ENCODE measurements around the gene TAS2R7.
"Not testable (repeated sequence)": the region's sequence is repeated elsewhere in the genome, so short reads cannot be mapped to it uniquely, and the experiment has no call there.

Gene TAS2R7

GRCh38 chr12:10801741-10802140 lies 686 bp downstream of the TAS2R7 start:
- in situ Hi-C loops (cut with HindIII; ENCODE audit: low sequenced_read_pairs) = no loop called here
- H3K4me3 ChIP-seq (ENCODE audit: low read depth, low read length) = no peak overlapping the region
- DNase-seq (ENCODE audit: low read depth, low spot score) = no peak
- TF ChIP-seq CTCF (IDR thresholded peaks at IDR 0.05; ENCODE audit: low read depth, low read length) = no peak

- DNase-seq (ENCODE audit: low read depth, low spot score) = no peak
- H3K4me3 ChIP-seq (ENCODE audit: low read depth, low read length) = no peak overlapping the region
- no peak for TF ChIP-seq CTCF (IDR thresholded peaks at IDR 0.05; ENCODE audit: low read depth, low read length)
- in situ Hi-C loops (cut with HindIII; ENCODE audit: low sequenced_read_pairs) = no loop called here
These were observed 8.2 kb downstream of the TAS2R7 start for GRCh38 chr12:10794222-10794621.

GRCh38 chr12:10791769-10792168 lies 10.7 kb downstream of the TAS2R7 start:
- in situ Hi-C loops (cut with HindIII; ENCODE audit: low sequenced_read_pairs); DNase-seq (ENCODE audit: low read depth, low spot score); H3K4me3 ChIP-seq (ENCODE audit: low read depth, low read length): not testable (repeated sequence)

- DNase-seq (ENCODE audit: low read depth, low spot score) = no peak
- in situ Hi-C loops (cut with HindIII; ENCODE audit: low sequenced_read_pairs) = no loop called here
- H3K4me3 ChIP-seq (ENCODE audit: low read depth, low read length) = no peak overlapping the region
- TF ChIP-seq CTCF (IDR thresholded peaks at IDR 0.05; ENCODE audit: low read depth, low read length) = no peak
These were observed 19.2 kb downstream of the TAS2R7 start for GRCh38 chr12:10783252-10783651.

- H3K4me3 ChIP-seq (ENCODE audit: low read depth, low read length) = no peak overlapping the region
- DNase-seq (ENCODE audit: low read depth, low spot score) = no peak
- TF ChIP-seq CTCF (IDR thresholded peaks at IDR 0.05; ENCODE audit: low read depth, low read length) = no peak
- in situ Hi-C loops (cut with HindIII; ENCODE audit: low sequenced_read_pairs) = no loop called here
These were observed 23.3 kb downstream of the TAS2R7 start for GRCh38 chr12:10779103-10779502.

GRCh38 chr12:10771132-10771733 lies 31.2 kb downstream of the TAS2R7 start:
- no peak overlapping the region for H3K4me3 ChIP-seq (ENCODE audit: low read depth, low read length)
- TF ChIP-seq CTCF (IDR thresholded peaks at IDR 0.05; ENCODE audit: low read depth, low read length) = peak; percentile 54
- in situ Hi-C loops (cut with HindIII; ENCODE audit: low sequenced_read_pairs) = no loop called here
- peak; percentile 48 for DNase-seq (ENCODE audit: low read depth, low spot score)

GRCh38 chr12:10759657-10760056 lies 42.8 kb downstream of the TAS2R7 start:
- TF ChIP-seq CTCF (IDR thresholded peaks at IDR 0.05; ENCODE audit: low read depth, low read length) = no peak
- in situ Hi-C loops (cut with HindIII; ENCODE audit: low sequenced_read_pairs) = no loop called here
- no peak overlapping the region for H3K4me3 ChIP-seq (ENCODE audit: low read depth, low read length)
- no peak for DNase-seq (ENCODE audit: low read depth, low spot score)
